Stomach smooth muscle (tissue), 2 donors: Measurements from ENCODE around the gene FAM174B.

Source experiments
- H3K27ac ChIP-seq: one replicate; pipeline ENCODE4 v1.7.0; 2013; ENCODE audit warnings: mild to moderate bottlenecking, low read length, inconsistent platforms
- H3K27me3 ChIP-seq, 2 donors: one replicate each; pipeline ENCODE4 v1.7.0; 2013; ENCODE audit warnings: low read length in 2 of 2; ENCODE audit not compliant: insufficient read depth in 2 of 2, control insufficient read depth in 1 of 2
- H3K36me3 ChIP-seq, 2 donors: one replicate each; pipeline ENCODE4 v1.7.0; 2013; ENCODE audit warnings: low read length in 2 of 2; ENCODE audit not compliant: control insufficient read depth in 2 of 2, insufficient read depth in 2 of 2
- H3K4me1 ChIP-seq: one replicate; pipeline ENCODE4 v1.7.0; 2013; ENCODE audit warnings: low read length; ENCODE audit not compliant: control insufficient read depth, insufficient read depth
- H3K4me3 ChIP-seq, 2 donors: one replicate each; pipeline ENCODE4 v1.7.0; 2013; ENCODE audit warnings: low read length in 2 of 2
- H3K9ac ChIP-seq, 2 donors: one replicate each; pipeline ENCODE4 v1.7.0; 2013; ENCODE audit warnings: low read length in 2 of 2, mild to moderate bottlenecking in 1 of 2
- H3K9me3 ChIP-seq, 2 donors: one replicate each; pipeline ENCODE4 v1.7.0; 2013; ENCODE audit warnings: low read length in 2 of 2; ENCODE audit not compliant: control insufficient read depth in 2 of 2
- donor health status: healthy.
- donor health status: Pancreatic carcinoma.

FAM174B gene

GRCh38 chr15:92580933-92581445 is 74.6 kb downstream of the FAM174B start:
- Histone ChIP-seq H3K9me3 (no peaks in the 10 kb centered on the region), H3K27me3 (peaks cover 0 to 2% of the 10 kb centered on the region in 2 donors), H3K4me3 (no peak overlapping the region), H3K36me3 (no peaks in the 10 kb centered on the region), H3K9ac (no peak overlapping the region), H3K27ac (no peak overlapping the region), H3K4me1 (no peaks in the 10 kb centered on the region)

GRCh38 chr15:92580521-92580920 is 75.1 kb downstream of the FAM174B start:
- H3K9me3 ChIP-seq = no peaks in the 10 kb centered on the region
- H3K36me3 ChIP-seq = no peaks in the 10 kb centered on the region
- no peak overlapping the region for H3K9ac ChIP-seq
- H3K27ac ChIP-seq = no peak overlapping the region
- H3K27me3 ChIP-seq = peaks cover 0 to 2% of the 10 kb centered on the region in 2 donors
- no peak overlapping the region for H3K4me3 ChIP-seq
- H3K4me1 ChIP-seq = no peaks in the 10 kb centered on the region

DNA sequence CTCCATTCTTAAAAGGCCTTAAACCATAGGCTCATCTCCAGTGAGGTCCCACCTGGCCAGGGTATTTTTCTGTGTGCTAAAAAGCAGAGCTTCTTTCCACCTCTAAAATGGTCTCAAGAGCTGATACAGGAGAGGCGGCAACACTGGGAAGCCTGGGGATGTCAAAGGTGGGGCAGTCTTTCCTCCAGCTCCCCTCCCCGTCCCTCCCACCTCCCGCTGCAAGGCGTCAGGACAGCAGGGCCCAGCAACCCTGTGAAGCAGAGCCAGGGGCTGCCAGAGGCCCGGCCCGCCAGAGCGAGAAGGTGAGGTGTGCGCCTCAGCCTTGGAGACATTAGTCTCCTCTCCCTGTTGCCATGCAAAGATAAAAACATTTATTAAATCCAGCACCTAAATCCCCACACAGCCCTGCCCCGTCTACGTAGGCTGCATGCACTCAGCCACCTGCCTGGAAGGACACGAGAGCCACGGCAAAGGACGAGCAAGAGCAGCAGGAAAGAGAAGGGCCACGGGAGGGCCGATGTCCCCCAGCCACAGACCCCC is 75.6 kb downstream of the FAM174B start:
- Histone ChIP-seq H3K4me1 (no peaks in the 10 kb centered on the region), H3K9me3 (no peaks in the 10 kb centered on the region), H3K36me3 (no peaks in the 10 kb centered on the region), H3K9ac (no peak overlapping the region), H3K4me3 (no peak overlapping the region), H3K27ac (no peak overlapping the region), H3K27me3 (peaks cover 0 to 2% of the 10 kb centered on the region in 2 donors)

DNA sequence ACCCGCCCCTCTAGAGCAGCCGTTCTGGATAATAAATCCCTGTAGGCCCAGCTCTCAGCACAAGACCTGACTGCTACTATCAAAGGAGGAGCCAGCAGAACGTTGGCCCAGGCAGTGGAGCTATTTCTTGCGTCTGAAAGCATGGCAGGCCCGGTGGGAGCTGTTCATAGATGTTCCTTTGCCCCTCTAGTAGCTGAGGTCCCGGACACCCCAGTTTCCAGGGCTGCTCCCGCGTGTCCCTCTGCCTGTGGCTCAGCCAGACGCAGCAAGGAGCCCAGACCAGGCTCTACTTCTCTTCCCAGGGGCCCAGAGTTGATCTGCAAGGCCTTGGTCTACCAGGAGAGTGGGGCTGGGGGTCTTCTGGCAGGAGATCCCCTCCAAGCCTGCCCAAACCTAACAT is 76.1 kb downstream of the FAM174B start:
- no peak overlapping the region for H3K27ac ChIP-seq
- H3K9me3 ChIP-seq = no peaks in the 10 kb centered on the region
- no peak overlapping the region for H3K4me3 ChIP-seq
- no peaks in the 10 kb centered on the region for H3K4me1 ChIP-seq
- H3K9ac ChIP-seq = no peak overlapping the region
- no peaks in the 10 kb centered on the region for H3K36me3 ChIP-seq
- H3K27me3 ChIP-seq = peaks cover 0 to 2% of the 10 kb centered on the region in 2 donors

DNA sequence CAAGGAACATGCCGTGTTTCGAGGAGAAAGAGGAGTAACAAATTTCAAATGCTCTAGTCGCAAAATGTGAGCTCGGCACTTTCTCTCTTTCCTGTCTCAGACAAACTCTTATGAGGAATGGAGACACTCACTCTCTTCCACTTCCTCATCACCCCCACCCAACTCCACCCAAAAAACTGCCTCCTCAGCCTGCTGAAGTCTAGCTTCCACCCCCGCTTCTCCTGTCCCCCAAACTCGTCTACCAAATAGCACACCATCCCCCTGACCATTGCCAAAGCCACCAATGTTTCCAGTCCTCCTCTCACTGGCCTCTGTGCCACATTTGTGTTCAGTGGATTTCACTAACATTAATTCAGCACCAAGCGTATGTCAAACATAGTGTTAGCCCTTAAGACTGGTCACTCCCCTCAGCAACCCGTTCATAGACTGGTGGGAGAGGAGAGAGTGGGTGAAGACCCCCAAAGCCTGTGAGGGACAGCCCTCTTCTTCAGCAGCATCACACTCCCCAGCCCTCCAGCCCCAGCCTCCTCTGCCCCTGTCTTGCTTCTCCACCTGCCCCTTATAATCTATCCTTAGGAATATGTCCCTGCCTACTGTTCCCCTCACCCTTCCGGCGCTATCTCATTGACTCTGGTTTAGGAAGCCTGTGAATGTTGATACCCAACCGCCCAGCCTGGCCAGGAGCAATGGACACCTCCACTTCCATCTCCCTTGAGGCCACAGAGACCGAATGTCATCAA is 77.3 kb downstream of the FAM174B start:
- Histone ChIP-seq H3K27me3 (peaks cover 0 to 2% of the 10 kb centered on the region in 2 donors), H3K4me3 (no peak overlapping the region), H3K9me3 (no peaks in the 10 kb centered on the region), H3K36me3 (no peaks in the 10 kb centered on the region), H3K9ac (no peak overlapping the region), H3K4me1 (no peaks in the 10 kb centered on the region), H3K27ac (no peak overlapping the region)

DNA sequence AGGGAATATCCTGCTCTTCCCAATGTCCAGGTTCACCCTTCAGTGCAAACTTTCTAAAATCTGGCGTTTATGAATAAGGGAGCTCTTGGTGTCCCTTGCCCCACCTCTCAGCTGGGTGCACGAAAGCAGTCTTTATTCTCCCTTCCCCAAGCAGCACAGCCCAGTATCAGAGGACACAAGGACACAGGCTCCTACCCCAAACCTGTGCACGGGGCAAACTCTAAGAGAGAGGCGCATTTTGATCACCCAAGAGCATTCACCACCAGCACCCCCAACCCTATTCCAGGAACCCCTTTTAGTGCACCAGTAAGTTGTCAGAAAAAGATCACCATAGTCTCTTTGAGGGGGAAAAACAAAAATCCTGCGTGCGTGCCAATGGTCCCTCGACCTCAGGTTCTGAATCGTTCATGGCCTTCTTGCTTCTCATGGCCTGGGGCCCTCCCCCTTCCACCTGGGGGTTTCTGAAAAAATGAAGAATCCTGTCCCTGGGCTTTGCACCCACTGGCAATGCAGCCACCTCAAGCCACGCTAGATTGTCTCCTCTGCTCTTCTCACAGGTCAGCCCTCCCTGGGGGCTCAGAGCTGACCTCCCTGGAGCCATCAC is 78.9 kb downstream of the FAM174B start:
- Histone ChIP-seq H3K4me1 (no peaks in the 10 kb centered on the region), H3K9ac (no peak overlapping the region), H3K27ac (no peak overlapping the region), H3K36me3 (no peaks in the 10 kb centered on the region), H3K9me3 (no peaks in the 10 kb centered on the region), H3K4me3 (no peak overlapping the region), H3K27me3 (no peaks in the 10 kb centered on the region)

DNA sequence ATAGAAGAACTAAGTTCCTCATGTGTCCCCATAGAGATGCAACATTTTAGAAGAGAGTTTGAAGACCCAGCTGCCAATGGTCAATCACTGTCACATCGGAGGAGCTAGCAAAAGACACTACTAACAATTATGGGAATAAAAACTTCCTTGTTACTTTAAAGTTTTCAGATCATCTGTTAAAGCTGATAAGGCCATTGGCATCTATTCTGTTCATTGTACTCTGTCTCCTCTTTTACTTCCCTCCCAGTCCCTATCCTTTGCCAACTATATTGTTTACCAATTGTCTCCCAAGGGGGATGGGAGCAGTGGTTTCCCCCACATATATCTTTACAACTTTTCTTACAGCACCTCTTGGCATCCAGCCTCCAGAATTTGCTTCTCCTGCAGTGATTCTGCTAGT is 81.0 kb downstream of the FAM174B start:
- no peaks in the 10 kb centered on the region for H3K4me1 ChIP-seq
- no peaks in the 10 kb centered on the region for H3K27me3 ChIP-seq
- H3K9me3 ChIP-seq = no peaks in the 10 kb centered on the region
- no peak overlapping the region for H3K4me3 ChIP-seq
- H3K9ac ChIP-seq = no peak overlapping the region
- H3K36me3 ChIP-seq = no peaks in the 10 kb centered on the region
- no peak overlapping the region for H3K27ac ChIP-seq

DNA sequence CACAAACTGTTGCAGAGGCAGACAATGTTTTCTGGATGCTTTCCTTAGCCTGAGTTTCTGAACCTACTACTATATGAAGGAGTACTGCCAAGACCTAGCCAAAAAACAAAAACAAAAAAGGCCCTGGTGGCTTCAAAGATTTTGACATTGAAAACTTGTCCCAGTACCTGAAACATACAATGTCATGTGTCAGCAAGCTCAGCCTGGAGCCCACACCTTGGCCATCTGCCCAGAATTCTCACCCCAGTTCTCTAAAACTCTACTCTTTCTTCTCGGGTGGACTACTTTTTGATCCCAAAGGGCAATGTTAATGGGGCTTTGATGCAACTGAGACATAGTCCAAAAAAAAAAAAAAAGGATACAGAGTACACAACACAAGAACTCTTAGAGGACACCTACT is 81.4 kb downstream of the FAM174B start:
- H3K9me3 ChIP-seq = no peaks in the 10 kb centered on the region
- no peaks in the 10 kb centered on the region for H3K36me3 ChIP-seq
- no peak overlapping the region for H3K9ac ChIP-seq
- H3K27ac ChIP-seq = no peak overlapping the region
- H3K4me3 ChIP-seq = no peak overlapping the region
- no peaks in the 10 kb centered on the region for H3K4me1 ChIP-seq
- no peaks in the 10 kb centered on the region for H3K27me3 ChIP-seq

- H3K27ac ChIP-seq = no peak overlapping the region
- H3K4me1 ChIP-seq = no peaks in the 10 kb centered on the region
These were observed 83.8 kb downstream of the FAM174B start for GRCh38 chr15:92571824-92572223.

DNA sequence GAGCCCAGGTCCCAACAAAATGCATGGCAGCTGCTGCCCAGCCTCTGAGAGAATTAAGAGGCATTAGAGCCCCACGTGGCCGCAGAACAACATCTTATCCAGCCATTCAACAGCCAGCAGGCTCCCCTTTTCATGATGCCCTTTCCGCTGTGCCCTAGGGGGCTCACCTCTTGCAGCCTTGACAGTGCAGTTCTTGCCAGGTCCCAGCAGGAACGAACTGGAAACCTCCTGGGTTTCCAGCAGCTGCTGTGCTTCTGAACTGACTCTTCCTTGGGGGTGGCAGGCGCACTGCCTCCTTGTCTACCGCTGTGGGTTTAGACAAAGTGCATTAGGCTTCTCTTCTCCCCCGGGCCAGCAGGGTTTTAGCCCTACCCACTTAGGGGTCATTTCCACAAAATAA is 85.2 kb downstream of the FAM174B start:
- no peaks in the 10 kb centered on the region for H3K27me3 ChIP-seq
- H3K36me3 ChIP-seq = no peaks in the 10 kb centered on the region
- H3K4me3 ChIP-seq = no peak overlapping the region
- H3K9me3 ChIP-seq = peaks cover 0 to 2% of the 10 kb centered on the region in 2 donors
- H3K4me1 ChIP-seq = no peaks in the 10 kb centered on the region
- no peak overlapping the region for H3K27ac ChIP-seq
- no peak overlapping the region for H3K9ac ChIP-seq

More at GRCh38 chr15:92571824-92572223, 83.8 kb downstream of the FAM174B start:
- no peaks in the 10 kb centered on the region for H3K27me3 ChIP-seq
- no peak overlapping the region for H3K9ac ChIP-seq
- H3K4me3 ChIP-seq = no peak overlapping the region
- H3K36me3 ChIP-seq = no peaks in the 10 kb centered on the region
- H3K9me3 ChIP-seq = no peaks in the 10 kb centered on the region

DNA sequence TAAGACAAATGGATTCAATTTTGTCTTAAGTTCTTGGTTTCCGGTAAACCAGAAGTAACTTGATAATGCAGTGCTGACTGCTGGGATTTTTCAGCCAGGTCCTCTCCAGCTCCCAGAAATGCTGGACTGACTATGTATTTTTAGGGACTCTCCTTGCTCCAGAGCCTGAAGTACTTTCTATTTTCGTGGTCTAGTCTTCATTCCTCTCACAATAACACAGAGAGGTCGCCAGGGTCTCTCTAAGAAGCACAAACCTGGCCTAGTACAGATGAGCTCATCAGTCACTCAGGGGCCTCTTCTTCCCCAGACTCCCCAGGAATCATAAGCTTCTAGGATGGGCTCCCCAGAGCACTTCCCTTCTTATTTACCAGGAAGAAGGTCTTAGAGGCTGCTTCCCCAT is 85.8 kb downstream of the FAM174B start:
- H3K27me3 ChIP-seq = no peaks in the 10 kb centered on the region
- peaks cover 0 to 3% of the 10 kb centered on the region in 2 donors for H3K9me3 ChIP-seq
- H3K4me3 ChIP-seq = no peak overlapping the region
- no peak overlapping the region for H3K27ac ChIP-seq
- no peak overlapping the region for H3K9ac ChIP-seq
- no peaks in the 10 kb centered on the region for H3K4me1 ChIP-seq
- no peaks in the 10 kb centered on the region for H3K36me3 ChIP-seq
